HG03460 (cell line): ENCODE measurements around the gene LRRC15.

ENCODE experiments used
- ATAC-seq: cut with Tn5 transposase; IDR thresholded peaks from one replicate; pipeline ENCODE4 v1.9.1; 2021; ENCODE audit not compliant: unreplicated experiment

LRRC15 gene

DNA sequence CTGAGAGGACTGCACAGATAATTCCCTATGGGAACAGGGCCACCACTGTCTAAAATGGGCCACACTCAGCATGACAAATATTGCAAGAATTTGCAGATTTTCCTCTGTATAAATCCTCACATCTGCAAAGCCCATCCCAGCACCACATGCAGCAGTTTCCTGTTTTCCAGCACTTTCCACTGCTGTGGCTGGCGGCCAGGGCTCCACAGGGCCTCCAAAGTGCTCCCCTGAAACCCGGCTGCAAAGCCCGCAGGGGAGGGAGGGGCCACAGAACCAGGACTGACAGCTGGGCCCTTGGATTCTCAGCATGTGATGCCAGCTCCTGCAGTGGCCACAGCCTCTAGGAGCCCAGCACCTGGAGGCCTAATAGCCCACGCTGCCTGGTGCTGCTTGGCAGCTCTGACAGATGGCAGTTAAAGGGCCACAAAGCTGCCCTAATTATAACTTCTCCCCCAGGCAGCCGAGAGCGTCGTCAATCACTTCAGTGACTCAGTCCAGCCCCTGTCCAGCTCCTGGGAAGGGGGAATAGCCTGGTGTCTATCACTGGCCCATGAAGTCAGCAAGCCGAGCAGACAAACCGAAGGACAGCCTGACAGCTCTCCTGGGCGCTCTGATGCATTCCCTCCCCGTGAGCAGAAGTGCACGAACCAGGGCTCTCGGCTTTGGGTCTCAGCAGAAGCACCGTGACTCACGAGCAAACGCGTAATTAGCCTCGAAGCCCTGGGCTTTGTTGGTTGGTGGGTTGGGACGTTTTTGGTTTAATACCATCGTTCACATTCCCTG, 4.7 kb downstream of the LRRC15 start:
- no peak for ATAC-seq

- ATAC-seq: no peak
These were observed 5.3 kb downstream of the LRRC15 start for GRCh38 chr3:194364314-194364651.

DNA sequence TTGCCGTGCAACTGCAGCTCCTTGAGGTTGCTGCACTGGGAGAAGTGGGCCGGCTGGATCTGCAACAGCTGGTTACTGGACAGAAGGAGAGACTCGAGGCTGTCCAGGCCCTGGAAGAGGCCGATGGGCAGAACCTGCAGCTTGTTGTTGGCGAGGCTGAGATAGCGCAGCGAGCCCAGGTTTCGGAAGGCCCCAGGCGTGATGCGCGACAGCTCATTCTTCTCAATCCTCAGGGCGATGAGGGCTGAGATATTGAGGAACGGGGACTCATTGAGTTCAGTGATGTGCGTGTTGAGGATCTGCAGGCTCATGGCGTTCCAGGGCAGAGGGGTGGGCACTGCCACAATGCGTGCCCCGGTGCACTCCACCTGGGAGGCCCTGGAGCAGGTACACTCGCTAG, 9.0 kb downstream of the LRRC15 start:
- no peak for ATAC-seq

DNA sequence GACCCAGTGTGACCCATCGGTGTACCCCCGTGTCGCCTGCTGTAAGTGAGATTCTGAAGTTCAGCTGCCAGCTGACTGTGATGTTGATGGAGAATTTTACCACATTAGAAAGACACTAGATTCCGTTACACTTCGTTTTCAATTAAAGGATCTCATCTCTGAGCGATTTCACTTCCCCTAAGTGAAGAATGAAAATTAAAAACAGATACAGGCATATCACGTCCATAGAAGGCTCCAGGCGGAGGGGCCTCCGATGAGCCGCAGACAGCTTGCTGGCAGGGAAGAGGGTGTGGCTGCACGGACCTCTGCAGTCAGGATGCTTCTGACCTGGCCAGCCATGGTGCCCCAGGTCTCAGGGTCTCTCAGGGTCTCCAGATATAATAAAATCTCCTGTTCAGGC, 11.9 kb downstream of the LRRC15 start:
- no peak for ATAC-seq

DNA sequence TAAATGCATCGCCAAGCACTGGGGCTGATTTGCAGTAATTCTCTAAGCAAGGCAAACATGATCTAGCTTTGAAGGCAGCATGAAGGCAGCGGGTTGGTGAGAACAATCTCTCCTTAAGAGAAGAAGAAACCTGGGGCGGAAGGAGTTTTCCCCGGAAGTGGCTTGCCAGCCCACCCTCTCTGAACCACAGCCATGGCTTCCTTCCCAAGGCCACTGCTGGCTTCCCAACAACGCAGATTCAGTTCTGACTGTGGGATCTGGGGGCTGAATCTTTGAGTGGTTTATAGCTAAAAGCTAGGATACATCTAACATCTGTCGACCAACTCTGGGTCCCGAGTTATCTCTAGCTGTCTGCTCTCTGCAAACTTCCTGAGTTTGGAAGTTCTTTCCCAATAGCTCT, 14.2 kb downstream of the LRRC15 start:
- ATAC-seq: no peak

- no peak for ATAC-seq
These were observed 15.2 kb downstream of the LRRC15 start for GRCh38 chr3:194354315-194354714.

DNA sequence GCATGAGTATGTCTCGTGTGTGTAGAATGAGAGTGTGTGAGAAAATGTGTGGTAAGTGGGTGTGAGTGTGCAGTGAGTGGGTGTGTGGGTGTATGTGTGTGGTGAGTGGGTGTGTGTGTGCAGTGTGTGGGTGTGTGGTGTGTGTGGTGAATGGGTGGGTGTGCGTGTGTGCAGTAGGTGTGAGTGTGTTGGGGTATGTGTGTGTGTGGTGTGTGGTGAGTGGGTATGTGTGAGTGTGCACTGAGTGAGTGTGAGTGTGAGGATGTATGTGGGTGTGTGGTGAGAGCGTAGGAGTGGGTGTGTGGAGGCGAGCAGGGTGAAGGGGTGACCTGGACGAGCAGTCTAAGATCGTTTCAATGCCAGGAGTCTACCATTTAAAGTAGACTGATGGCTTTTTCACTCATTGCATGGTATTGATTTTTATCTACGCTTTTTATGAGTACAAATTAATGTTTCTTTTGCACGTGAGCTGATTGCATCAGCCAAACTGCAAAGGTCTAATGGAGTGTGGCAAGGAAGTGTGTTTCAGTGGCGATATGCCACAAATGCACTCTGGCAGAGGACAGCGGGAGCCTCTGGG, 16.8 kb downstream of the LRRC15 start:
- no peak for ATAC-seq

- no peak for ATAC-seq
These were observed 17.5 kb downstream of the LRRC15 start for GRCh38 chr3:194351952-194352536.

- no peak for ATAC-seq
These were observed 18.4 kb downstream of the LRRC15 start, which contains the start of gene CPN2 for GRCh38 chr3:194351080-194351672. Gene CPN2, minus strand, starts transcription at chr3:194351328. Its CDS starts 8,626 bp downstream, at chr3:194342702.

- no peak for ATAC-seq
These were observed 18.8 kb downstream of the LRRC15 start for GRCh38 chr3:194350726-194351071.

GRCh38 chr3:194348354-194348753, 21.2 kb downstream of the LRRC15 start:
- ATAC-seq: no peak

DNA sequence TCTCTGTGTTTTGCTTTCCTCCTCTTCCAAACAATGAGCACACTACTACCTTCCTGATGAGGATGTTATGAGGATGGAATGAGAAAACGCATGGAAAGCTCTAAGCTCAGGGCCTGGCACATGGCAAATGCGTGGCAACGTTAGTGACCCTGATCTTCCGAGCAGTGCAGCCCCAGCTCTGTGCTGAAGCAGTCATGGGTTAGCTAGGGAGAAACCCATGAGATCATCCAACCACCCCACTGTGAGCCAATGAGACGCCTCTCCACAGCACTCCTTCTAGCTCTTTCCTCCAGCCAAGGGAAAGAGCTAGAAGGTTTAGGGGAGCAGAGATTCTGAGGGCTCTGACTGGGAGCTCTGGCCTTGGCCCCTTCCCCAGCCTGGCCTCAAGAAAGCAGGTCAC, 22.9 kb downstream of the LRRC15 start:
- no peak for ATAC-seq

- ATAC-seq: no peak
These were observed 23.5 kb downstream of the LRRC15 start for GRCh38 chr3:194346035-194346434.

DNA sequence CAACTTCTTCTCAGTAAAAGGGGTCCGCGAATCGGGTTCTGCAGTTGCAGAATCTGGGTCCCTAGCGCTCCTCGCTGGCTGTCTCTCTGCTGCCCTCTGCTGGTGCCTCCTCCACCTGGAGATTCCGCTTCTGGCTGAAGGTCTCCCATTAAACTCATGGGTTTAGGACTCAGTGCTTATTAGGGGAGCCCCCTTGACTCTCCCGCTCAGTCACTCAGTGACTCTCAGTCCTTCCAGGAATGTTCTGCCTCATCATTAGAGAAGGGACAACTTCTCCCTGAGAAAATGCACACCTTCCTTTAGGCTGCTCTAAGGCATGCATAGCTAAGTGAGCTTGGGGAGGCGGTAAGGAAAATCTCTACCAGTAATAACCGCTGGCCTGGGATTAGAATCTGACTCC, 25.5 kb downstream of the LRRC15 start:
- no peak for ATAC-seq

- no peak for ATAC-seq
These were observed 26.0 kb downstream of the LRRC15 start for GRCh38 chr3:194343561-194343893.

GRCh38 chr3:194342861-194343560, 26.5 kb downstream of the LRRC15 start:
- no peak for ATAC-seq

GRCh38 chr3:194340757-194341400, 28.7 kb downstream of the LRRC15 start:
- ATAC-seq: no peak

GRCh38 chr3:194339840-194340239, 29.7 kb downstream of the LRRC15 start:
- no peak for ATAC-seq

DNA sequence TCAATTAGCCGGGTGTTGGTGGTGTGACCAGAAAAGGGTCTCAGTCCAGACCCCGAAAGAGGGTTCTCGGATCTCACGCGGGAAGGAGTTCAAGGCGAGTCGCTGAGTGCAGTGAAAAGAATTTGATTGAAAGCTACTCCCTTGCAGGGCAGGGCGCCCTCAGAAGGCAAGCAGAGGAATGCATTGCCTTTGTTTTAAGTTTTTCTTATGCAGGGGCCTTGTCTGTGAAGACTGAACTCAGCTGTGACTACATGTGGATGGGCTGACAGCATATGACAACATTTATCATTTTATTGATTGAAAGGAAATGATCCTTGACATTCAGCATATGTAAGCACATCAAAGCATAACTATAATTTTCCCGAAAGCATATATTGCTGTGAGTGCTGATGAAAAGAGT, 30.2 kb downstream of the LRRC15 start:
- no peak for ATAC-seq

DNA sequence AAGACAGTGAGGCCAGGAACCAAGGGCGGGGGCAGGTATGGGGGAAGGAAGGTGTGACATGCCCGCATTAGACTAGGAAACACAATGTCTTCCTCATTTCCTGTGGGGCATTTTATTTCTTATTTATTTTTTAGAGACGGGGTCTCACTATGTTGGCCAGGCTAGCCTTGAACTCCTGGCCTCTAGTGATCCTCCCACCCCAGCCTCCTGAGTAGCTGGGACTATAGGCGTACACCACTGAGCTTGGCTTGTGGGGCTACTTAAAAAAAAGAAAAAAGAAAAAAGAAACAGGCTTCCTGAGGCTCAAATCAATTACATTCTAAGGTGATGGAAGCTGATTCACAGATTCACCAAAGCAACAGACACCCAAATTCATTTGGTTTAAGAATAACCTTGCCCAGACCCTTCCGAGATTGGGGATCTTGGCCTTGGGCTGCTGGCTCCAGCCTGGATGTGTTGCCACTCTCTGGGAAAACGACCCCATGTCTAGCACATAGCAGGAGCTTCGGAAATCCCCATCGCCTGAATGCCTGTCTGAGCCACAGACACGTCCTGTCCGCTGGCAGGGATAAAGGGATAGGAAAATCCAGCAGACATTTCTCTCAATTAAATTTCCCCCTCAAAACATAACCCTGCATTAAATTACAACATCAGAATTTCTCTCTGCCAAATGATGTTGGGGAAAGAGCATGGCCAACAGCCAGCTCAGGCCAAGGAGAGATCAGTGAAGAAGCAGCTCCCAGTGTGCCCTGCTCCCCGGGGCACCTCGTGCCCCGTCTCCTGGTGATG, 31.4 kb downstream of the LRRC15 start:
- no peak for ATAC-seq
